GM12872 (cell line): ENCODE data around the gene TSSK6.

Experiments
- TF ChIP-seq, protein P1 (sequence below): IDR thresholded peaks from 3 replicates; pipeline ENCODE4 v1.5.1; 2011; ENCODE audit warnings: low read depth, mild to moderate bottlenecking, low read length, moderate library complexity; ENCODE audit not compliant: insufficient read depth

Gene TSSK6

DNA sequence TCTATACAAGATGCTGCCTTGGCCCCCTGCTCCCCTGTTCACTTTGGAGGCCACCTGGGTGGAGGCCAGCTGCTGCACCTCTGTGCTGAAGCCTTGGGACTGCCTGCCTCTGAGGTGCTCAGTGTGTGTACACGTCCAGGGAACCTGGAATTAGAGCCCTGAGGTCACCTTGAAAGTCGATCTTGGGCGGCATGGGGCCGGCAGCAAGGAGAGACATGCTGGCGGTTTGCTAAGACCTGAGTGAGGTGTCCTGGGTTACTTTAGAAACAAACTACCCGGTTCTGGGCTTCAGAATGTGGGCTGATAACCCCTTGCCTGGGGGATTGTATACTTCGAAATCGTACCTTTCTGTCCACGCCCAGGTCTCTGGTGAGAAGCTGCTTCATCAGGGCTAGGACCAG lies 25.5 kb downstream of the TSSK6 start:
- TF ChIP-seq, protein P1, sequence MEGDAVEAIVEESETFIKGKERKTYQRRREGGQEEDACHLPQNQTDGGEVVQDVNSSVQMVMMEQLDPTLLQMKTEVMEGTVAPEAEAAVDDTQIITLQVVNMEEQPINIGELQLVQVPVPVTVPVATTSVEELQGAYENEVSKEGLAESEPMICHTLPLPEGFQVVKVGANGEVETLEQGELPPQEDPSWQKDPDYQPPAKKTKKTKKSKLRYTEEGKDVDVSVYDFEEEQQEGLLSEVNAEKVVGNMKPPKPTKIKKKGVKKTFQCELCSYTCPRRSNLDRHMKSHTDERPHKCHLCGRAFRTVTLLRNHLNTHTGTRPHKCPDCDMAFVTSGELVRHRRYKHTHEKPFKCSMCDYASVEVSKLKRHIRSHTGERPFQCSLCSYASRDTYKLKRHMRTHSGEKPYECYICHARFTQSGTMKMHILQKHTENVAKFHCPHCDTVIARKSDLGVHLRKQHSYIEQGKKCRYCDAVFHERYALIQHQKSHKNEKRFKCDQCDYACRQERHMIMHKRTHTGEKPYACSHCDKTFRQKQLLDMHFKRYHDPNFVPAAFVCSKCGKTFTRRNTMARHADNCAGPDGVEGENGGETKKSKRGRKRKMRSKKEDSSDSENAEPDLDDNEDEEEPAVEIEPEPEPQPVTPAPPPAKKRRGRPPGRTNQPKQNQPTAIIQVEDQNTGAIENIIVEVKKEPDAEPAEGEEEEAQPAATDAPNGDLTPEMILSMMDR = no peak

DNA sequence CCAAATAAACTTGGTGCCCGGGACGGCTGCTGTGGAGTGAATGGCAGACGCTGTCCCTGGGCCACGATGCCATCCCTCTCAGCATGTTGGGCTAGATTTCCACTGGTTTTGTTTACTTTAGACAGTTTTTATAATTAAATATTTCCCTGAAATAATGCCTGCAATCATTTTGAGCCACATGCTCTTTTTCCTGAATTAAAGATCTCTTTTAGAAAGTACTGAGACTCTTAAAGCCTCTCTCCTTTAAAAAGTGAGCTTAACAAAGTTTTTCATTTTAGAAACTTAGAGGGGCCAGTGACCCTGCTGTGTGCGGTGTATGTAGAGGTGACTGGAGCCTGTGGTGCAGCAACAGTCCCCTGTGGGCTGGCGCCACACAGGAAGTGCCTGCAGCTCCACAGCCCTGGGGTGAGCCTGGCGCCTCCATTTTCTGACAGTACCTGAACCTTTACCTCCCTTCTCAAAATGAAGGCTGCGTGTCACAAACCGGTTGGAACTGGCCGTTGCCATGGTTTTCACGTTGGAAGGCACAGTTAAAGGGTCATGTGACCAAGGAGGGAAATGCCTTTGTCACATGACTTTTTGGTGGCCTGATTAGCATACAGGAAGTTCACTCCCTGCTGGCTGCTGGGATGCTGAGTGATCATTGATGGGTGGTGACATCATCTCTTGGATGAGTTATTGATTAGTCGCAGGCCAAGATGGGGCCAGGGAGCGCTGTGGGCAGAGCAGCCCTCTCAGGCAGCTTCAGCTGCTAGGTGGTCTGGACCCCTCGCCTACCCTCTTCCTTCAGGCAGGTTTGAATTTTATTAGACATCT lies 26.3 kb downstream of the TSSK6 start:
- TF ChIP-seq, protein P1 = no peak

DNA sequence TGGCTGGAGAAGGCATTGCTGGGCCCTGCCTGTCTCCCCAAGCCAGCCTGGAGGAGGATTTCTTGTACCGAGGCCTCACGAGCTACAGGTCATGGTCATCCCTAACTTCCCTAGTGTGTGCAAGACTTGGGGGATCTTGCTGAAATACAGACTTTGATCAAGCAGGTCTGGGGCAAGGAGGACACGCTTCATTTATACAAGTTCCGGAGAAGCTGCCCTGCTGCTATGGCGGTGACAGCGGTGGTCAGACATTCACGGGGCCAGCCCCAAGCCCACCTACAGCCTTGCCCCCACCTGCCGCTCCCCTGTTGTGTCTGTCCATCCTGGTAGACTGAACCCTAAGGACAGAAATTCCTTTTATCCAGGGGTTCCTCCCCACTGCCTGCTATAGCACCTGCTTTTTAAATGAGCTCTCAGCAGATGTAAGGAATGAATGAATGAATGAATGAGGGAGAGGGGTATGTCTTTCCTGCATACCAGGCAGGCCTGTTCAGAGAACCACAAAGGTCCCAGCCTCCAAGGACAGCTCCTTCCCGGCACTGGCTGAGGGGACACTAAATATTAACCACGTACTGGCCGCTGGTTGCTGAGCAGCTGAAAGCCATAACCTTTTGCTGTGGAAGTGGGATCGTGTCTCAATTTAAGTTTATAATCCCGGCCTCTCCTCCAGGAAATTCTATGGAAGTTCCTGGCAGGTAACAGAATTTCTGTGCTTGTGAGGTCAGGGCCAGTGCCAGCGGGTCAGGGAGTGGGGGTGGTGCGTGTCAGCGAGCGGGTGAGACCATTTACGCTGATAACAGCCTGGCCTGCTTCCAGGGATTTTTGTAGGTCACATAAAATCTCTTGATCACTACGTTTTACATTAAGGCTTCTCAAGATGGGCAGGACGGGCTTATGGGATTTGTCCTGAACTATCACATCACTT lies 27.1 kb downstream of the TSSK6 start:
- TF ChIP-seq, protein P1 = no peak

DNA sequence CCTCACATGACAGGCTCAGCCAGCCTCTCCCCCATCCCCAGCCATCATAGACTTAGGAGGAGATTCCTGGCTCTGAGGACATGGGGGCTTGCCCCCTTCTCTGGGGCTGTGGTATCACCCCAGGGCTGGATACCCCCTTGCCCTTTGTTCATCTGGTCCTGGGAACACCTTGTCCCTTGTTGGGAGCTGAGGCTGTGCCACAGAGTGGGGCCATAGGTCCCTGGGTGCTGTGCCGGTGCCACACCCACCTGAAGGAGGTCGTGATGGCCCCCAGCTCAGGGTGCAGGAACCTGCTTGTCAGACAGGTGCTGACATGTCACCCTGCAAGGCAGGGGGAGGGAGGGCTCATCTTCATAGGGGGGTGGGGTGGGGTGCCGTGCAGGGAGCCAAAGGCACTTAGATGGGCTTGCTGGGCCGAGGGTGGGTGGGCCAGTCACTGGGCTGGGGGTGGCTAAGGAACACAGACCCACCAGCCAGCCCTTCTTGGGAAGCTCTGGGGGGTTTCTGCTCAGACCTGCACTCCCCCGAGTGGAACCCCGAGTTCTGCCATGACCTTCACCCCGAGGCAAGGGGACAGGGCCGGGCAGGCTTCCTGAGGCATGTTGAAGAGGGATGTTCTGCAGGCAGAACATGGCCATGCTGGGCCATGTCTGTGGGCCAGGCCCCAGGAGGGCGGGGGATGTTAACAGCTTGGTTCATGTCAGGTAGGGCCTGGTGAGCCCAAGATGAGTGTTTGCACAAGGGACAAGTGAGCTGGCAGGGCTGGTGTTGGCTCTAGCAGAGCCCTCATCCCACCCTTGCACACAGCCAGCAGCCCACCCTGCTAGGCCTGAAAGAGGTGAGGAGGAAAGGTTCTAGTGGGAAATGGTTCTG lies 28.0 kb downstream of the TSSK6 start:
- TF ChIP-seq, protein P1 = no peak

DNA sequence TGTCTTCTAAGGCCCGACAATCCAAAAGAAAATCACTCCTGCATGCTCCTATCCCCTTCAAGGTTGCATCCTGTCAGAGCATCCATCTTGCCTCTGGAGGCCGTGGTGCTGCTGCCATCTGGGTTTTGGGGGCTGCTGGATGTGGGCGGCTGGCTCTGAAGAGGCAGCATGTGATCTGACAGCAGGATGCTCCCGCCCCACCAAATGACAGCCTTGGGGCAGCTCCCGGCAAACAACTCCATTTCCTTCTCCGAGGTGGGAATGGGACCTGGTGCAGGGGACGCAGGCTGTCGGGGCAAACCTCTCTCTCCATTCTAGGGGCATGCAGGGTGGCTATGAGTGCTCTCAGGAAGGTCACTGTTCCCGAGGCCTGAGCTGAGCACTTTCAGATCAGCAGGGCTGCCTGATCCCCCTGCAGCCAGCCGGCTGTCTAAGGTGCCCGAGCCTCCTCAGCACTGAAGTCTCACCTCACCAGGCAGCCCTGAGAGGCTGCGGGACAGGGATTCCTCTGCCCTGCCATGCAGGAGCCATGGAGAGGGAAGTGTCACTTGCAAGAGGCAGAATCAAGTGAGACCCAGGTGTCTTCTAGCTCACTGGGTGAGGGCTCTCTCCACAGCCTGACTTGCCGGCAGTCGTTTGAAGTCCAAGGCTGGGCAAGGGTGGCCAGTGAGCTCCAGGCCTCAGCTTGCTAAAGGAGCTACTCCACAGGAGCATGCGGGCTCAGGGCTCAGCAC lies 28.8 kb downstream of the TSSK6 start:
- TF ChIP-seq, protein P1 = no peak

DNA sequence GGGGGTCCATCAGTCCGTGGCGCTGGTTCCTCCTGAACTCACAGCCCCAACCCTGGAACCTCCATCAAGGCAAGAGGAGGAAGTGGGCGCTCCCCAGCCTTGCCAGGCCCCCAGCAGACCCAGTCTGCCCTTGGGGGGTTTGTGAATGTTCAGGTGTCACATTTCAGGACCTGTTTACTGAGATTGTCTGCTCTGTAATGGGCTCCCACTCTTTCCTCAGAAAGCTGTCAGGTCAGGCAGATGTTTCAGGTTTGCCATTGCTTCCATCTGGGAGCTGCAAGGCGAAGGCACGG lies 29.4 kb downstream of the TSSK6 start:
- TF ChIP-seq, protein P1 = no peak
